CD4-positive, CD25-positive, alpha-beta regulatory T cell (primary cell): ENCODE results near the gene TTC19. TPM values are rescaled to one million over a fixed set of nuclear protein-coding genes. Genes with fewer than 3 reads are reported as not detected.
A peak's percentile ranks its signal among the peaks of the same experiment; 100 is the strongest.

ENCODE experiments used
- ATAC-seq, 2 donors: fragments of 150-1000 bp; cut with Tn5 transposase; one replicate each; pipeline ENCODE4 v1.10.0; 2021; ENCODE audit warnings: low read depth in 2 of 2, moderate number of reproducible peaks in 2 of 2, moderate library complexity in 1 of 2
- DNase-seq, 3 donors: peaks; one replicate each; pipeline versions ENCODE4 v3.0.0 to v3.0.0-alpha.2; 2012 to 2022; ENCODE audit warnings: mixed read lengths in 1 of 3
- H3K27ac ChIP-seq: one replicate; pipeline ENCODE4 v1.7.0; 2013; ENCODE audit warnings: mild to moderate bottlenecking, low read length; ENCODE audit not compliant: insufficient read depth, poor library complexity, severe bottlenecking
- H3K27me3 ChIP-seq: one replicate; pipeline ENCODE4 v1.7.0; 2013; ENCODE audit warnings: low read length; ENCODE audit not compliant: control insufficient read depth, insufficient read depth
- H3K36me3 ChIP-seq: one replicate; pipeline ENCODE4 v1.7.0; 2013; ENCODE audit warnings: mild to moderate bottlenecking, low read length, moderate library complexity; ENCODE audit not compliant: control insufficient read depth, insufficient read depth
- H3K4me1 ChIP-seq: 2 replicates; pipeline ENCODE4 v1.7.0; 2013; ENCODE audit warnings: mild to moderate bottlenecking, low read length; ENCODE audit not compliant: insufficient read depth, control insufficient read depth, poor library complexity, severe bottlenecking
- H3K4me3 ChIP-seq: one replicate; pipeline ENCODE4 v1.7.0; 2013; ENCODE audit warnings: low read depth, mild to moderate bottlenecking, low read length, moderate library complexity
- H3K9me3 ChIP-seq, 2 experiments: 1 replicate in 1 of 2; 2 replicates in 1 of 2; pipeline ENCODE4 v1.7.0; 2013; ENCODE audit warnings: low read length in 2 of 2, mild to moderate bottlenecking in 1 of 2, moderate library complexity in 1 of 2; ENCODE audit not compliant: control insufficient read depth in 2 of 2
- H3K27ac Mint-ChIP-seq, 3 donors: one replicate each; pipeline ENCODE4 v1.8.0; 2020 to 2022; ENCODE audit warnings: mild to moderate bottlenecking in 3 of 3, mixed read lengths in 3 of 3, moderate library complexity in 2 of 3
- H3K27me3 Mint-ChIP-seq: one replicate; pipeline ENCODE4 v1.8.0; 2022; ENCODE audit warnings: mild to moderate bottlenecking, mixed read lengths
- H3K36me3 Mint-ChIP-seq: one replicate; pipeline ENCODE4 v1.8.0; 2020; ENCODE audit warnings: mixed read lengths
- H3K4me1 Mint-ChIP-seq, 4 donors: one replicate each; pipeline ENCODE4 v1.8.0; 2020 to 2022; ENCODE audit warnings: mixed read lengths in 4 of 4, mild to moderate bottlenecking in 1 of 4
- H3K4me3 Mint-ChIP-seq, 4 donors: one replicate each; pipeline ENCODE4 v1.8.0; 2020 to 2022; ENCODE audit warnings: mild to moderate bottlenecking in 4 of 4, mixed read lengths in 4 of 4, moderate library complexity in 3 of 4
- H3K9me3 Mint-ChIP-seq, 7 donors: one replicate each; pipeline ENCODE4 v1.8.0; 2020 to 2022; ENCODE audit warnings: mixed read lengths in 7 of 7, mild to moderate bottlenecking in 3 of 7, moderate library complexity in 2 of 7
- polyA plus RNA-seq, 4 donors: library from polyadenylated mRNA; unstranded; fragments of 300-500 nt; fragmentation: Illumina TruSeq; gene quantifications; one replicate each; pipeline ENCODE4 v1.2.3, GENCODE V29; 2021
- total RNA-seq: library from RNA; stranded (reverse); gene quantifications from one replicate; pipeline ENCODE4 v1.2.3, GENCODE V29; 2022

TTC19 gene
- total RNA-seq: 44.3 TPM
- polyA plus RNA-seq: 10 to 100 TPM; 28.7 to 38.2 (median 29.0) TPM

- DNase-seq (peak; percentile 88 to 95 (median 90)), ATAC-seq (peak; percentile 87 to 89)
- Mint-ChIP-seq H3K9me3 (no peaks in the 10 kb centered on the region), H3K4me1 (peaks cover 25 to 41% (median 28%) of the 10 kb centered on the region in 4 donors), H3K27me3 (no peaks in the 10 kb centered on the region), H3K4me3 (peak within 1 kb of the TSS; percentile 91 to 98 (median 94)), H3K27ac (peak within 1 kb of the TSS; percentile 87 to 97 (median 94)), H3K36me3 (peaks cover 21% of the 10 kb centered on the region)
- peak within 1 kb of the TSS; percentile 91 for H3K4me3 ChIP-seq
- H3K27ac ChIP-seq: peak within 1 kb of the TSS; percentile 88
- no peaks in the 10 kb centered on the region for H3K9me3 ChIP-seq
- H3K27me3 ChIP-seq: no peaks in the 10 kb centered on the region
- H3K36me3 ChIP-seq: peaks cover 30% of the 10 kb centered on the region
- H3K4me1 ChIP-seq: peaks cover 22% of the 10 kb centered on the region
Measured at GRCh38 chr17:15999141-15999973, at the start of gene TTC19, which contains the start of gene ZSWIM7. Gene TTC19, plus strand, starts transcription at chr17:15999824. Its CDS starts 25 bp downstream, at chr17:15999849. Gene ZSWIM7, minus strand, starts transcription at chr17:15999704. Its CDS starts 110 bp downstream, at chr17:15999594.

GRCh38 chr17:15951368-15952047 is 48.1 kb upstream of the TTC19 start:
- Histone ChIP-seq H3K36me3 (no peaks in the 10 kb centered on the region), H3K27me3 (peaks cover 9% of the 10 kb centered on the region), H3K4me3 (no peak overlapping the region), H3K27ac (no peak overlapping the region), H3K9me3 (no peaks in the 10 kb centered on the region), H3K4me1 (no peaks in the 10 kb centered on the region)
- Mint-ChIP-seq H3K4me1 (no peaks in the 10 kb centered on the region), H3K36me3 (no peaks in the 10 kb centered on the region), H3K27me3 (peaks cover 58% of the 10 kb centered on the region), H3K4me3 (no peak overlapping the region), H3K27ac (no peak overlapping the region), H3K9me3 (no peaks in the 10 kb centered on the region)
- ATAC-seq (no peak), DNase-seq (no peak)

GRCh38 chr17:15952048-15952532 is 47.5 kb upstream of the TTC19 start:
- peaks cover 0 to 2% (median 0%) of the 10 kb centered on the region in 4 donors for H3K4me1 Mint-ChIP-seq
- peaks cover 52% of the 10 kb centered on the region for H3K27me3 Mint-ChIP-seq
- H3K36me3 Mint-ChIP-seq: no peaks in the 10 kb centered on the region
- DNase-seq: no peak
- no peak overlapping the region for H3K27ac Mint-ChIP-seq
- Histone ChIP-seq H3K27me3 (peaks cover 6% of the 10 kb centered on the region), H3K27ac (no peak overlapping the region), H3K4me1 (no peaks in the 10 kb centered on the region), H3K36me3 (no peaks in the 10 kb centered on the region), H3K4me3 (no peak overlapping the region), H3K9me3 (no peaks in the 10 kb centered on the region)
- no peaks in the 10 kb centered on the region for H3K9me3 Mint-ChIP-seq
- ATAC-seq: no peak
- H3K4me3 Mint-ChIP-seq: no peak overlapping the region

GRCh38 chr17:15952916-15953790 is 46.5 kb upstream of the TTC19 start:
- H3K27me3 ChIP-seq: peaks cover 6% of the 10 kb centered on the region

GRCh38 chr17:15954222-15954621 is 45.4 kb upstream of the TTC19 start:
- no peak for ATAC-seq

More at GRCh38 chr17:15952916-15953790, 46.5 kb upstream of the TTC19 start:
- DNase-seq (no peak), ATAC-seq (no peak)
- H3K9me3 ChIP-seq: no peaks in the 10 kb centered on the region
- no peaks in the 10 kb centered on the region for H3K9me3 Mint-ChIP-seq
- H3K4me1 ChIP-seq: no peaks in the 10 kb centered on the region
- no peak overlapping the region for H3K4me3 ChIP-seq
- no peak overlapping the region for H3K4me3 Mint-ChIP-seq
- no peak overlapping the region for H3K27ac ChIP-seq
- no peaks in the 10 kb centered on the region for H3K36me3 ChIP-seq
- H3K36me3 Mint-ChIP-seq: peaks cover 1% of the 10 kb centered on the region
- peaks cover 0 to 6% (median under 1%) of the 10 kb centered on the region in 4 donors for H3K4me1 Mint-ChIP-seq
- peaks cover 41% of the 10 kb centered on the region for H3K27me3 Mint-ChIP-seq
- H3K27ac Mint-ChIP-seq: peak overlapping the region in 1 of 3 donors; percentile 67

GRCh38 chr17:15955793-15956541 is 43.7 kb upstream of the TTC19 start:
- no peak overlapping the region for H3K27ac ChIP-seq
- Mint-ChIP-seq H3K27ac (peak overlapping the region in 1 of 3 donors; percentile 27), H3K9me3 (no peaks in the 10 kb centered on the region), H3K4me3 (no peak overlapping the region), H3K4me1 (peaks cover 5 to 22% (median 14%) of the 10 kb centered on the region in 4 donors), H3K36me3 (peaks cover 4% of the 10 kb centered on the region), H3K27me3 (peaks cover 45% of the 10 kb centered on the region)
- ATAC-seq (no peak), DNase-seq (no peak)
- peaks cover 6% of the 10 kb centered on the region for H3K27me3 ChIP-seq
- H3K4me3 ChIP-seq: no peak overlapping the region
- no peaks in the 10 kb centered on the region for H3K9me3 ChIP-seq
- H3K36me3 ChIP-seq: no peaks in the 10 kb centered on the region
- peaks cover 8% of the 10 kb centered on the region for H3K4me1 ChIP-seq

More at GRCh38 chr17:15954222-15954621, 45.4 kb upstream of the TTC19 start:
- DNase-seq: no peak
- Mint-ChIP-seq H3K36me3 (peaks cover 4% of the 10 kb centered on the region), H3K27me3 (peaks cover 49% of the 10 kb centered on the region), H3K4me1 (peaks cover 5 to 15% (median 9%) of the 10 kb centered on the region in 4 donors), H3K4me3 (no peak overlapping the region), H3K9me3 (no peaks in the 10 kb centered on the region), H3K27ac (no peak overlapping the region)
- Histone ChIP-seq H3K27me3 (peaks cover 6% of the 10 kb centered on the region), H3K4me3 (no peak overlapping the region), H3K27ac (no peak overlapping the region), H3K36me3 (no peaks in the 10 kb centered on the region), H3K9me3 (no peaks in the 10 kb centered on the region), H3K4me1 (peaks cover 7% of the 10 kb centered on the region)
